ENCODE measurements around the gene PLEKHG3. TPM values are rescaled to one million over a fixed set of nuclear protein-coding genes. Genes with fewer than 3 reads are reported as not detected.
A peak's percentile ranks its signal among the peaks of the same experiment; 100 is the strongest.

The PLEKHG3 gene
- total RNA-seq, 6 experiments from 2014 or later: 6.0 to 11.7 (median 9.2) TPM

GRCh38 chr14:64720131-64720576, 15.9 kb downstream of the PLEKHG3 start:
- peaks cover 3% of the 10 kb centered on the region for H3K27me3 Mint-ChIP-seq (ENCODE audit: insufficient read depth)
- peak overlapping the region; percentile 83 for H3K27ac Mint-ChIP-seq
- TF ChIP-seq CTCF (IDR thresholded peaks at IDR 0.05): no peak
- no peaks in the 10 kb centered on the region for H3K9me3 Mint-ChIP-seq
- peak; percentile 77 for DNase-seq
- peak overlapping the region; percentile 44 for H3K4me3 Mint-ChIP-seq
- 0 out of 2 replicates have a peak, but pooled peaks cover under 1% of the 10 kb centered on the region for H3K36me3 Mint-ChIP-seq (ENCODE audit: low read depth)
- peaks cover 59% of the 10 kb centered on the region for H3K4me1 Mint-ChIP-seq (ENCODE audit: low read depth)

- H3K4me1 Mint-ChIP-seq (ENCODE audit: low read depth): peaks cover 68% of the 10 kb centered on the region
These were observed 17.2 kb downstream of the PLEKHG3 start for GRCh38 chr14:64721391-64721791.

GRCh38 chr14:64721899-64722298, 17.7 kb downstream of the PLEKHG3 start:
- Mint-ChIP-seq H3K27ac (peak overlapping the region; percentile 83; the same call in 1 of the 2 replicates), H3K36me3 (ENCODE audit: low read depth) (no peaks in the 10 kb centered on the region), H3K9me3 (no peaks in the 10 kb centered on the region), H3K4me1 (ENCODE audit: low read depth) (peaks cover 73% of the 10 kb centered on the region), H3K27me3 (ENCODE audit: insufficient read depth) (no peaks in the 10 kb centered on the region; the same call in 1 of the 2 replicates), H3K4me3 (no peak overlapping the region)
- no peak for TF ChIP-seq CTCF (IDR thresholded peaks at IDR 0.05)
- DNase-seq: no peak

More at GRCh38 chr14:64721391-64721791, 17.2 kb downstream of the PLEKHG3 start:
- Mint-ChIP-seq H3K4me3 (no peak overlapping the region), H3K27ac (peak overlapping the region; percentile 83), H3K36me3 (ENCODE audit: low read depth) (no peaks in the 10 kb centered on the region), H3K27me3 (ENCODE audit: insufficient read depth) (peaks cover 2% of the 10 kb centered on the region), H3K9me3 (no peaks in the 10 kb centered on the region)
- TF ChIP-seq CTCF (IDR thresholded peaks at IDR 0.05): no peak
- peak; percentile 26 for DNase-seq

GRCh38 chr14:64722842-64723447, 18.7 kb downstream of the PLEKHG3 start:
- no peak for TF ChIP-seq CTCF (IDR thresholded peaks at IDR 0.05)
- DNase-seq: no peak
- H3K27me3 Mint-ChIP-seq (ENCODE audit: insufficient read depth): no peaks in the 10 kb centered on the region; the same call in 1 of the 2 replicates
- H3K4me1 Mint-ChIP-seq (ENCODE audit: low read depth): peaks cover 66% of the 10 kb centered on the region
- H3K9me3 Mint-ChIP-seq: no peaks in the 10 kb centered on the region
- no peak overlapping the region for H3K27ac Mint-ChIP-seq
- no peaks in the 10 kb centered on the region for H3K36me3 Mint-ChIP-seq (ENCODE audit: low read depth)
- no peak overlapping the region for H3K4me3 Mint-ChIP-seq

GRCh38 chr14:64723691-64724577, 19.7 kb downstream of the PLEKHG3 start:
- no peaks in the 10 kb centered on the region for H3K9me3 Mint-ChIP-seq
- H3K36me3 Mint-ChIP-seq (ENCODE audit: low read depth): no peaks in the 10 kb centered on the region
- no peak overlapping the region for H3K27ac Mint-ChIP-seq
- no peaks in the 10 kb centered on the region; the same call in 1 of the 2 replicates for H3K27me3 Mint-ChIP-seq (ENCODE audit: insufficient read depth)
- H3K4me3 Mint-ChIP-seq: no peak overlapping the region
- peaks cover 56% of the 10 kb centered on the region for H3K4me1 Mint-ChIP-seq (ENCODE audit: low read depth)
- TF ChIP-seq CTCF (IDR thresholded peaks at IDR 0.05): no peak
- DNase-seq: no peak
